Subcutaneous adipose tissue (tissue), 4 donors: ENCODE data around the gene NUDT21. TPM values are rescaled to one million over a fixed set of nuclear protein-coding genes. Genes with fewer than 3 reads are reported as not detected.

Experiments
- total RNA-seq, 4 donors: library from RNA; depleted of rRNA; stranded (reverse); fragments of >200 nt; gene quantifications; one replicate each; pipeline ENCODE4 v1.1.0, GENCODE V29; 2016
- TF ChIP-seq, protein P1 (sequence below): fragments of 450-650 bp; IDR thresholded peaks from one replicate; pipeline ENCODE4 v1.5.1; 2016; ENCODE audit warnings: low read depth, mild to moderate bottlenecking, control low read depth, antibody characterized with exemption, moderate library complexity

Gene NUDT21
- total RNA-seq, 4 donors from 2014 or later, result 37.1 to 57.2 (median 39.8) TPM

DNA sequence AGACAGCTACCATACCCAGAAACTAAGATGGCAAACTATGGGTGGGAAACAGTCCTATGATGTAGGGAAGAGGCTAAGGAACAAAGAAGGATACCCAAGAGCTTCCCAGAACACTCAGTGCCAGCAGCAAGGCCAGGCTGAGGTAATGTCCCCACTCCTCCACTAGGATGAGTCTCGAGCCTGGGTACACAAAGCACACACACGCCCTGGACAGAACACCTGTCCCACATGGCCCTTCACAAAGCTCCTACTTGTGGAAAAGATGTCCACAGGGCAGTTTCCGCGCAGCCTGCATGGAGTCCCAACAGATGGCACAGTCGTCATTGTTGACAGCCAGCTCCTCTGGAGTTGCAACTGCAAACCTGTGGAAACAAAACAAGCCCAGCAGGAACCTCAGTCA is 49.6 kb downstream of the NUDT21 start:
- TF ChIP-seq, protein P1, sequence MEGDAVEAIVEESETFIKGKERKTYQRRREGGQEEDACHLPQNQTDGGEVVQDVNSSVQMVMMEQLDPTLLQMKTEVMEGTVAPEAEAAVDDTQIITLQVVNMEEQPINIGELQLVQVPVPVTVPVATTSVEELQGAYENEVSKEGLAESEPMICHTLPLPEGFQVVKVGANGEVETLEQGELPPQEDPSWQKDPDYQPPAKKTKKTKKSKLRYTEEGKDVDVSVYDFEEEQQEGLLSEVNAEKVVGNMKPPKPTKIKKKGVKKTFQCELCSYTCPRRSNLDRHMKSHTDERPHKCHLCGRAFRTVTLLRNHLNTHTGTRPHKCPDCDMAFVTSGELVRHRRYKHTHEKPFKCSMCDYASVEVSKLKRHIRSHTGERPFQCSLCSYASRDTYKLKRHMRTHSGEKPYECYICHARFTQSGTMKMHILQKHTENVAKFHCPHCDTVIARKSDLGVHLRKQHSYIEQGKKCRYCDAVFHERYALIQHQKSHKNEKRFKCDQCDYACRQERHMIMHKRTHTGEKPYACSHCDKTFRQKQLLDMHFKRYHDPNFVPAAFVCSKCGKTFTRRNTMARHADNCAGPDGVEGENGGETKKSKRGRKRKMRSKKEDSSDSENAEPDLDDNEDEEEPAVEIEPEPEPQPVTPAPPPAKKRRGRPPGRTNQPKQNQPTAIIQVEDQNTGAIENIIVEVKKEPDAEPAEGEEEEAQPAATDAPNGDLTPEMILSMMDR, result no peak

- TF ChIP-seq, protein P1, result no peak
Measured at GRCh38 chr16:56400458-56400857, 50.7 kb downstream of the NUDT21 start.

DNA sequence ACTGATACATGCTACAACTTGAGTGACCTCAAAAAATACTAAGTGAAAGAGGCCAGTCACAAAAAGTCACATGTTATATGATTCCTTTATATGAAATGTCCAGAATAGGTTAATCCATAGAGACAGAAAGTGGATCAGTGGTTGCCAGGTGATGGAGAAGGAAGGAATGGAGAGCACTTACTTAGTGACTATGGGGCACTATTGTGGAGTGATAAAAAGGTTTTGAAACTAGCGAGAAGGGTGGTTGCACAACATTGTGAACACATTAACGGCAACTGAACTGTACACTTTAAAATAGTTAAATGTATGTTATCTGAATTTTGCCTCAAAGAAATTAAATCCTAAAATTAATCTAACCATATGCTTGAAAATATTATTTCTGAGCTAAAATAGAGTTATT is 51.6 kb downstream of the NUDT21 start:
- TF ChIP-seq, protein P1, result no peak

- TF ChIP-seq, protein P1, result no peak
Measured at GRCh38 chr16:56399047-56399446, 52.1 kb downstream of the NUDT21 start.

DNA sequence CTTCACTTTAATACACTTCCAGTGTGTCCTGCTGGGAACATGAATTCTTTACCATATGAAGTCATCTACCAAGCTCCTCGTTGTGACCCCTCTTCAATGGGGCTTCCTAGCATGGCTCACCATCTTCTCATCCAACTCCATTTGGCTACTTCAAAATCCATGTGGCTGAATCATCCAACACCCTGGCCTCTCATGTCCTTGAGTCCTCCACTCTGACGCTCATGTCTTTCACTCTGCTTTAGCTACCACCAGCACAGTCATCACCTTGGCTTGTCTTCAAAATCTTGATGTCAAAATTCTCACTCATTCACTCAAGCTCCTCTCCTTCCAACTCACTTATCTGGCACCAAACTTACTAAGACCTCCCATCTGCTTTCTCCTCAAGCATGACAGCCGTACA is 61.6 kb downstream of the NUDT21 start:
- TF ChIP-seq, protein P1, result no peak

DNA sequence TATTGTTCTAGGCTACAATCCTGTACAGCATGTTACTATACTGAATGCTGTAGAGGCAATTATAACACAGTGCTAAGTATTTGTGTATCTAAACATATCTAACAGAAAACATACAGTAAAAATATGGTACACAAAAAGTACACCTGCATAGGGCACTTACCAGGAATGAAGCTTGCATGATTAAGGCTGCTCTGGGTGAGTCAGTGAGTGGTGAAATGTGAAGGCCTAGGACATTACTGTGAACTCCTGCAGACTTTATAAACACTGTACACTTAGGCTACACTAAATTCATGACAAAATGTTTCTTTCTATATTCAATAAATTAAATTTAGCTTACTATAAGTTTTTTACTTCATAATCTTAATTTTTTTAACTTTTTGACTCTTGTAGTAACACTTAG is 62.9 kb downstream of the NUDT21 start:
- TF ChIP-seq, protein P1, result no peak

- TF ChIP-seq, protein P1, result no peak
Measured at GRCh38 chr16:56387396-56387795, 63.7 kb downstream of the NUDT21 start.
